Endometrial microvascular endothelial cells (primary cell): ENCODE results near the gene RAD18. TPM values are rescaled to one million over a fixed set of nuclear protein-coding genes. Genes with fewer than 3 reads are reported as not detected.

Experiments used
- in situ Hi-C: cut with HindIII; loops from 2 replicates; pipeline ENCODE4 v1.10.0; 2017; ENCODE audit warnings: low sequenced_read_pairs, low pct_unique_long_range_greater_than_20kb; ENCODE audit errors: inconsistent ontology term
- total RNA-seq: library from RNA; depleted of rRNA; stranded (reverse); fragments of >200 nt; gene quantifications from one replicate; pipeline ENCODE4 v1.2.3, GENCODE V29; 2015; ENCODE audit errors: inconsistent ontology term

Gene RAD18
- total RNA-seq, 1 donor from 2014 or later = 8.5 TPM

DNA sequence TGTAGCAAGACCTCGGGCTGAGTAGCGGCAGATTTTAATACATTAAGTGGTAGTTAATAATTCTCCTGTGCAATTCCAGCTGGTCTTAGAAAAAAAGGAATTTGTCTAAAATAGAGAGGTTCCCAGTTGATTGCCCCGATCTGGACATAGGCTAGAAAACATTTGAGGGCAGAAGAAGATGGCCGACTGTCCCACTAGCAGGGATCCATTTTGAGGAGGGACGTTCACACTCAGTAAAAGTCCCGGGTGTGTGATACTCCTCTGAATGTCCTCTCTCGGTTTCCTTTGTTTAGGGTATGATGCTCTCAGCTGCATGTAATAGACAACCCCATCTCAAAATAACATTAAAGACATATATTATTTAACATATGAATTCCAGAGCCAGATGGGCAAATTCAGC lies 116.0 kb downstream of the RAD18 start:
- in situ Hi-C loops = no loop called here

DNA sequence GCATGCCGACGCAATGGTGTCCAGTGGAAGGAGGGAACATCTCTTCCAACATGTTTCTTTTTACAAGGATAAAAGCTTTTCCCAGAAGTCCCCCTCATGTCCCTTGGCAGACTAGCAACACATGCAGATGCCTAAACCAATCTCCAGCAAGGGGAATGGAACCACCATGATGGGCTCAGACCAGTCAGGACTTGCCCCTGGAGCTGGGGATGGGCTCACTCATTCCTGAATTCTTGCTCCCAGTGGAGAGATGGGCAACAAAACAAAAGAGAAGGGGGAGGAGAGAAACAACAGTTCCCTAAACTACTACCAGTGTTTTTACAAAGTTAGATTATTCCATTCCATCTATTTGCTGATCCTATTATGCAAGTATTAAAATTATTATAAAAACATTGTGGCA lies 117.1 kb downstream of the RAD18 start:
- in situ Hi-C loops = no loop called here

DNA sequence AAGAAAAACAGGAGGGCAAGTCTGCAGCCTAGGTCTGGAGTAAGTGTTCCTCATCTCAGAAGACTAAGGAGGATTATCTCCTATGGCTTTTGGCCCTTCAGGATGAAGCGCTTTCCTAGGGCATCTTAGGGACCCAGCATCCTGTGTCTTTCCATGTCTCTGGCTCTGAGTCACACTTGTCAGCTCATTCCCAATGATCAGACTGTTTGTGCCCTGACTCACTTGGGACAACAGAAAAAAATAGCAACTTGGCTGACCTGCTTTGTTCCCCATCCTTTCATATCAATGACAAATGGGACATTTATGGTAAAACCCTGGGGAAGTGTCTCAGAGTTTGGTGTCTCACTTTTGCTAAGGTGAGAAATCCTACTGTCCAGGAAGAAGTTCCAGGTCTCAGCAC lies 117.6 kb downstream of the RAD18 start:
- in situ Hi-C loops = no loop called here

DNA sequence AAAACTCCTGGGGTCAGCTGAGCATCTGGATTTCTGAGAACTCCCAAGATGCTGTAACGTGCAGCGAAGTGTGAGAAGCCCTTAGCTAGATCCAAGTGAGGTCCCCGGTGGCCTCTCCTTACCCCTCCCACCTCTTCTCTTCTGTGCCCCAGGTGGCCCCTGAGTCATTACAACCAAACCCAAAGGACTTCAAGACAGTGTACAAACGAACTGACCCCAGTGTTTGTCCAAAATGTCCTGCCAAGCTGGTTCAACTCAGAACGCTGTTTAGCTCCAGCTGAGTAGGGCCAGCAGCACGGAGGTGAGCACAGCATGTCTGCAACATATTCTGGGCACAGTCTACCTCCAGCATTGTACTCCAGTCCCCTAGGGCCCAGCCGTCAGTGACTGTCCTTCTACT lies 119.9 kb downstream of the RAD18 start:
- in situ Hi-C loops = no loop called here

DNA sequence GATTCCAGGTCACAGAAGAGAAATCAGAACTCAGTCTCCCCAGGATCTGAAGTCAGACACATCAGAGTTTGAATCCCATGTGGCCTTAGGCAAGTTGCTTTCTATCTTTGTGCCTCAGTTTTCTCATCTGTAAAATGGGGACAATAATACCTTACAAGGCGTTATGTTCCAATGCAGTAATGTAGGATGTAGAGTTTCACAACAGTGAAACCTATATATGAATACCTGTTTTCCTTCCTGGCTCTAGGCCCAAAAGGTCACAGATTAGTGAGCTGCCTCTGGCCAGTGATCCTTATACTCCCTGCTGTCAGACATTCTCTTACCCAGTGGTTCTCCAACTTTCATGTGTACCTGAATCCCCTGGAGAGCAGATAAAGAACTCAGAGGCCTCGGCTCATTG lies 121.0 kb downstream of the RAD18 start:
- in situ Hi-C loops = no loop called here

DNA sequence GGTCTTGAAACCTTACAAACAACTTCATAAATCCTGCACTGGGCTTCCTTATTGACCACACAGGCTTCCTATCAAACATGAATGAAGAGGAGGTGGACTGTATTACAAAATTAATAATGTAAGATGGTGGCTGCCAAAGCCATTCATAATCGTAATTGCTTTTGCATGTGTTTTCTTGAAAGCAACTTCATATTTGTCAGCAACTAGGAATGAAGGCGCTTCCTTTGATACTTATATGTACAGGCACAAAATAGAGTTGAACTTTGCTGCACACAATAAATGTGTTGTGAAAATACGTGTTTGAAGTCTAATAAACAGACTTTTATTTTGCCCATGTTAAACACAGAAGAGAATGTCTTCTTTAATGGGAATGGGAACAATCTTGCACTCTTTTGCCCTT lies 121.8 kb downstream of the RAD18 start:
- in situ Hi-C loops = no loop called here

DNA sequence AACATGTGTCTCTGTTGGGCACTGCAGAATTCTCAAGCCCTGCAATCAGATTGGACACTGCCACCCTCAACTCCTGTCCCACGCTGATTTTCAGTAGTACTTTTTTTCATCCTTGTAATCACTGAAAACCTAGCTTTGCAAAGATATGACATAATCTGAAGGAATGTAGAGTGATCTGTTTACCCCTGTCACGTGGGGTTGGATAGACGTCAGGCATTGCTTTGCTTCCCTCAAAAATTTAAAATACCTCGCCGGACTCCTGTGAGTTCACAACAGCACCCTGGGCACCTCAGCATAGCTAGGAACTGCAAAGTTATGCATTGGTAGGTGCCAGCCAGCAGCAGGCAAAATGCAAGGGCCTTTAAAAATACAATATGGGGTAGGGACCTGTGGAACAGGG lies 122.7 kb downstream of the RAD18 start:
- in situ Hi-C loops = no loop called here

DNA sequence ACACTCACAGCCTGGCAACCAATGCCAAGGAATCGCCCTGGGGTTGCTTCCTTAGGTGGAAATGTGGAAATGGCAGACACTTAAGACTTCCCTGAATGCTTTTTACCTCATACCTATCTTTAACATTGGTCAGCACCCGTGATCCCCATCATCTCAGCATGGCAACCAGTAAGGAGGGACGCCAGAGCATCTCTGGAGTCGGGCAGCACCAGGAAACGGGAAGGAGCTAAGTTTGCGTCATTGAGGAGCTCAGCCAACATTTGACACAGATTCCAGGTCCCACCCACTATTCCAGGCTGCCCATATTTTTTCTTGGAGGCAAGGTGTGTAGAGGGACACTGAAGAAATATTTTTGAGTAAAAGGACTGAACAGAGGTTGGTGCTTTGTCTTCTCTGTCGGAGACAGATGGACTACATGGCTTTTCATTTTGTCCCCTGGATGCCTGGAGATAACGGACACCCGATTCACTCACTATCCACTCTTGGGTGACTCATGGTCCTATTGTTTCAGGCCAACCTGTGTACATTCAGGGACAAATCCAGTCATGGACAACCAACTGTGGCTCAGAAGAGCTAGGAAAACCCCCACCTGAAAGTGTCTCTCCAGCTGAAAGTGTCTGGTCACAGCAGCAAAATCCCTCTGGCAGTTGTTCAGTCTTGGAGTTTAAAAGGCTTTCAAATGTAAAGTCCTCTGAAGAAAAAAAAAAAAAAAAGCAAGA lies 123.5 kb downstream of the RAD18 start:
- in situ Hi-C loops = no loop called here

DNA sequence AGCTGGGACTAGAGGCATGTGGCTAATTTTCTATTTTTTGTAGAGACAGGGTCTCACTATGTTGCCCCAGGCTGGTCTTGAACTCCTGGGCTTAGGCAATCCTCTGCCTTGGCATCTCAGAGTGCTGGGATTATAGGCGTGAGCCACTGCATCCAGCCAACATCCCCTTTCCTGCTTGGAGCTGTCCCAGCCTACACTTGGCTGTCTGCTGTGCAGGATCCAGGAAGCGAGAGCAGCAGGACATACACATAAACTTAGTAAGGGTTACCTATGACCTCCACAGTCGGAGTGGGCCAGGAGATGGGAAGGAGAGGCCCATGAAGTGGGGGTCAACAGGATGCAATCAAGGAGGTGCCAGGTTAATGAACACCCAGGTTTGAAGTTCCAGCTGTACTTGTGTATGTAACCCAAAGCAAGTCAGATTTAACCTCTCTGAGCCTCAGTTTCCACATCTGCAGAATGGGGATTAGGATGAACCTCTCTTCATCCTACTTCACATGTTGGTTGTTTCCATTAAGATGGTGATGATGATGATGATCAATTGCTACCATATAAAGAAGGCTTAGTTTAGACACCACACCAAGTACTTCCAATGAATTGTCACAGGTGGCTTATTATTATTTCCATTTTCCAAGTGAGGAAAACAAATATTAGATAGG lies 124.4 kb downstream of the RAD18 start:
- in situ Hi-C loops = no loop called here

DNA sequence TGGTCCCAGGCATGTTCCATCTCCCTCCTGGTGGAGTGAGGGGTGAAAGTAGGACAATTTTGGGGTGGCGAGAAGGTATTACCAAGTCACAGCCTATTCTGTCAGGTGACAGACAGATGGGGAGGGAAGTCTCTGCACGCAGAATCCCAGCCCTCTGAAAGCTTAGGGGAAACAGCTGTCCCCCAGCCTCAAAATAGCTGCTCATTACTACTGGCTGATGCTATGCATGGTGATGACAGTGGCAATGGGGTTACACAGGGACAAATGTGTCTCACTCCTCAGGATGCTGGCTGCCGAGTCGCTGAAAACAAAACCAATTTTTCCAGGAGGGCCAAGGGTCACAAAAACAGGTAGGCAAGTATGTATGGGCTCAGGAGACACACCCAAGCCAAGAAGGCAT lies 125.0 kb downstream of the RAD18 start:
- in situ Hi-C loops = no loop called here

DNA sequence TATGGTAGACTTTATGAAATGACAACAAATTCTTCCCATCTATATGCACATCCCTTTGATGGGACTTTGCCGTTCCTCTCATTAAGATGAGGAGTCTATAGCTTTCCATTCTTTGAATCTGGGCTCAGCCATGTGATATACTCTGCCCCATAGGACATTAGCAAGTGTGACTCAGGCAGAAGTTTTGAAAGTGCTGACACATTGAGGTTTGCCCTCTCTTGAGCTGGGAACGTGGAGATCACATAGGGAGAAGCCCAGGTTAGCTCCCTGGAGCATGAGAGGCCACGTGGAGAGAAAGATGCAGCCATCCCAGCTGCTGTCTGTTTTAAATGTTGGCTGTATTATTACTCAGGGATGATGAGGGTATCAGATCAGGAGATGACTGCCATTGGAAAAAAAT lies 126.1 kb downstream of the RAD18 start:
- in situ Hi-C loops = no loop called here

DNA sequence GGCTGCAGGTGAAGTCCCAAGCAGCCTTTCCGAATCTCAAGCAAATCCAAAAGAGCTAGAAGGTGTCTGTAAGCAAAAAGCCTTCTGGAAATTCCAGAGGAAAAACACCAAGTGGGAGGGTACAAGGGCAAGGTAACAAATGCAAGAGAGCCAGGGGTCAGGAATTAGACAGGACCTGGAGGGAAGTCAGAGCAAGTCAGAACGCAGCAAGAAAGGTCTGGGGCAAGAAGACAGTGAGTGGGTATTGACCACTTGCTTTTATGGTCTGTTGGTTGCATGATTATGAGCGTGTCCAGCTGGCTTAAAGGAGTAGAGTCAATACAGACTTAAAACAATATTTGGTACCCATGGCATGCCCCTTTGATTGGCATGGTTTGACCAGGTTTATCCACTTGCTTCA lies 127.2 kb downstream of the RAD18 start:
- in situ Hi-C loops = no loop called here

DNA sequence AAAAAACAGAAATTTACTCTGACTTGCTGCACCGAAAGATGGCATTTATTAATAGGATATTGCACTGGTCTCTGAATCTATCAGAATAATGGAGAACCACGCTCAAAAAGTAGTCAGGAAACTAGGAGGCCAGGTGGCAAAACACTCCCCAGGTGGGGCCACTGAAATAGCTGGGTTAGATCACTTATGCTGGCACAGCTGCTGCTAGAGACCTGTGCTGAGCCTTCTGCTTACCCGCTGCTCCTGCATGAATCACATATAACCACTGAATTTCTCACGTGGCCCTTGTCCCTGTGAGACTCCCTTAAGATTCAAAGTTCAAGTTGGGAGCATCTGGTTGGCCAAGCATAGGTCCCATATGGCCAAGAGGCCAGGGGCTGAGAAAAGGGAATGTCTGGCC lies 127.9 kb downstream of the RAD18 start:
- in situ Hi-C loops = no loop called here

DNA sequence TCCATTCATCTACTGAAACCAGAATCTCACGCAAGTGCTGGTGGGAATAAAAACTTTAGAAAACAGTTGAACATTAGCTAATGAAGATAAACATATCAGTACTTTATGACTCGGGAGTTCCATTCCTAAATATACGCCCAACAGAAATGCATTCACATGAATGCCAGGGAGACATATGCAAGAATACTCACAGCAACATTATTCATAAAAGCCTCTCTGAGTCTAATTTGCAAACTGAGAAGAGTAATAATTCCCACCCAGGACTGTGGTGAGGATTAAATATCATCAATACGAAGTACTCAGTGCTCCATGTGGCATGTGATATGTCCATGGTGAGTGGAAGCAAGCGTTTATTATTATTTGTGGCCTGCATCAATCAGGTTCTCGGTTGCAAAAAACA lies 128.3 kb downstream of the RAD18 start:
- in situ Hi-C loops = no loop called here

DNA sequence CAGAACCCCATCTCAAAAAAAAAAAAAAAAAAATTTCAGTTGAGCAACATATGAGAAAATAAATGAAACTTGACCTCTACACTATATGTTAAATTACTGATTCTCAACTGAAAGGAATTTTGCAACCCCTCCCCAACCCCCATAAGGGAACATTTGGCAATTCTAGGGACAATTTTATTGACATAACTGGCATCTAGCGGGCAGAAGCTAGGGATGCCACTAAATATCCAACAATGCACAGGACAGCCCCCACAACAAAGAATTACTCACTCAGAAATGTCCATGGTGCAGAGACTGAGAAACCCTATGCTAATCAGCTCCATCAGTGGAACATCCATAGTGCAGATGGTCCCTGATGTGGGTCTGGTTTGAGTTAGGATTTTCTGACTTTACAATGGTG lies 135.6 kb downstream of the RAD18 start:
- in situ Hi-C loops = no loop called here

Other genes with a start within 250 kb of the RAD18 start
- gene CAV3, start 229.7 kb downstream of the RAD18 start, total RNA-seq = not detected
- 0.74 TPM for gene OXTR, start 193.9 kb downstream of the RAD18 start, total RNA-seq